Activated CD8-positive, alpha-beta memory T cell treated with anti-CD3 and anti-CD28 coated beads for 48 hours (primary cell): Measurements from ENCODE around the gene PRRC2C.
"Not testable (repeated sequence)": the region's sequence is repeated elsewhere in the genome, so short reads cannot be mapped to it uniquely, and the experiment has no call there.

Experiments
- DNase-seq, 3 experiments: peaks; one replicate each; pipeline ENCODE4 v3.0.0-alpha.2; 2020; ENCODE audit warnings: low read depth in 2 of 3, low spot score in 2 of 3

Gene PRRC2C

GRCh38 chr1:171500304-171500703, 15.0 kb downstream of the PRRC2C start:
- no peak for DNase-seq

GRCh38 chr1:171500803-171501202, 15.5 kb downstream of the PRRC2C start:
- no peak for DNase-seq

- DNase-seq: no peak
Measured at GRCh38 chr1:171501305-171502024, 16.1 kb downstream of the PRRC2C start.

GRCh38 chr1:171506525-171507304, 21.4 kb downstream of the PRRC2C start:
- no peak for DNase-seq

- no peak for DNase-seq
Measured at GRCh38 chr1:171507435-171507834, 22.1 kb downstream of the PRRC2C start.

- no peak for DNase-seq
Measured at GRCh38 chr1:171509191-171509590, 23.9 kb downstream of the PRRC2C start.

- no peak for DNase-seq
Measured at GRCh38 chr1:171513743-171514142, 28.4 kb downstream of the PRRC2C start.

- DNase-seq: no peak
Measured at GRCh38 chr1:171515299-171515698, 30.0 kb downstream of the PRRC2C start.

GRCh38 chr1:171515741-171516140, 30.4 kb downstream of the PRRC2C start:
- no peak for DNase-seq

- no peak for DNase-seq
Measured at GRCh38 chr1:171521567-171521966, 36.2 kb downstream of the PRRC2C start.

- DNase-seq: no peak
Measured at GRCh38 chr1:171530676-171531075, 45.3 kb downstream of the PRRC2C start.

GRCh38 chr1:171532520-171532919, 47.2 kb downstream of the PRRC2C start:
- no peak for DNase-seq

GRCh38 chr1:171545523-171545922, 60.2 kb downstream of the PRRC2C start:
- DNase-seq: no peak

GRCh38 chr1:171550050-171550449, 64.7 kb downstream of the PRRC2C start:
- DNase-seq: no peak

- not testable (repeated sequence) for DNase-seq
Measured at GRCh38 chr1:171550598-171551100, 65.3 kb downstream of the PRRC2C start.

- not testable (repeated sequence) for DNase-seq
Measured at GRCh38 chr1:171553960-171554359, 68.6 kb downstream of the PRRC2C start.

- DNase-seq: no peak
Measured at GRCh38 chr1:171563675-171564074, 78.3 kb downstream of the PRRC2C start.

- DNase-seq: no peak
Measured at GRCh38 chr1:171566467-171566866, 81.1 kb downstream of the PRRC2C start.

GRCh38 chr1:171570295-171570694, 85.0 kb downstream of the PRRC2C start:
- no peak for DNase-seq

- no peak for DNase-seq
Measured at GRCh38 chr1:171576144-171576543, 90.8 kb downstream of the PRRC2C start.

- DNase-seq: no peak
Measured at GRCh38 chr1:171581226-171581625, 95.9 kb downstream of the PRRC2C start.

- no peak for DNase-seq
Measured at GRCh38 chr1:171581766-171582165, 96.4 kb downstream of the PRRC2C start.
